IPS-18a (cell line): Measurements from ENCODE around the gene SPTB.

Experiments used
- H3K27ac ChIP-seq: one replicate; pipeline ENCODE4 v1.5.1; 2013; ENCODE audit warnings: low read length
- H3K27me3 ChIP-seq: one replicate; pipeline ENCODE4 v1.6.1; 2013; ENCODE audit warnings: mild to moderate bottlenecking, low read length; ENCODE audit not compliant: control insufficient read depth, insufficient read depth
- H3K36me3 ChIP-seq: one replicate; pipeline ENCODE4 v1.6.1; 2013; ENCODE audit warnings: low read depth, low read length; ENCODE audit not compliant: control insufficient read depth
- H3K4me1 ChIP-seq: one replicate; pipeline ENCODE4 v1.6.1; 2013; ENCODE audit warnings: low read depth, low read length; ENCODE audit not compliant: control insufficient read depth
- H3K4me3 ChIP-seq: one replicate; pipeline ENCODE4 v1.5.1; 2013; ENCODE audit warnings: low read length
- H3K9ac ChIP-seq: one replicate; pipeline ENCODE4 v1.6.1; 2013; ENCODE audit warnings: mild to moderate bottlenecking, low read length, moderate library complexity
- H3K9me3 ChIP-seq: one replicate; pipeline ENCODE4 v1.6.1; 2013; ENCODE audit warnings: low read depth, low read length; ENCODE audit not compliant: control insufficient read depth

SPTB gene

GRCh38 chr14:64736271-64737169, 143.2 kb downstream of the SPTB start:
- Histone ChIP-seq H3K27me3 (no peaks in the 10 kb centered on the region), H3K9me3 (no peaks in the 10 kb centered on the region), H3K4me3 (no peak overlapping the region), H3K36me3 (peaks cover 64% of the 10 kb centered on the region), H3K27ac (no peak overlapping the region), H3K9ac (no peak overlapping the region), H3K4me1 (peaks cover 9% of the 10 kb centered on the region)

GRCh38 chr14:64734990-64735389, 144.7 kb downstream of the SPTB start:
- no peaks in the 10 kb centered on the region for H3K27me3 ChIP-seq
- H3K27ac ChIP-seq = no peak overlapping the region
- H3K36me3 ChIP-seq = peaks cover 64% of the 10 kb centered on the region
- no peak overlapping the region for H3K4me3 ChIP-seq
- H3K4me1 ChIP-seq = peaks cover 9% of the 10 kb centered on the region
- H3K9ac ChIP-seq = no peak overlapping the region
- no peaks in the 10 kb centered on the region for H3K9me3 ChIP-seq

GRCh38 chr14:64733899-64734298, 145.8 kb downstream of the SPTB start:
- H3K27me3 ChIP-seq = no peaks in the 10 kb centered on the region
- H3K9me3 ChIP-seq = no peaks in the 10 kb centered on the region
- peaks cover 9% of the 10 kb centered on the region for H3K4me1 ChIP-seq
- H3K27ac ChIP-seq = no peak overlapping the region
- no peak overlapping the region for H3K9ac ChIP-seq
- no peak overlapping the region for H3K4me3 ChIP-seq
- H3K36me3 ChIP-seq = peaks cover 59% of the 10 kb centered on the region

GRCh38 chr14:64733321-64733720, 146.4 kb downstream of the SPTB start:
- Histone ChIP-seq H3K4me3 (no peak overlapping the region), H3K27ac (no peak overlapping the region), H3K9me3 (no peaks in the 10 kb centered on the region), H3K36me3 (peaks cover 59% of the 10 kb centered on the region), H3K9ac (no peak overlapping the region), H3K27me3 (no peaks in the 10 kb centered on the region), H3K4me1 (peaks cover 9% of the 10 kb centered on the region)

- no peak overlapping the region for H3K27ac ChIP-seq
- H3K9me3 ChIP-seq = no peaks in the 10 kb centered on the region
- no peak overlapping the region for H3K4me3 ChIP-seq
- peaks cover 9% of the 10 kb centered on the region for H3K4me1 ChIP-seq
- H3K9ac ChIP-seq = no peak overlapping the region
- peaks cover 64% of the 10 kb centered on the region for H3K36me3 ChIP-seq
- H3K27me3 ChIP-seq = no peaks in the 10 kb centered on the region
These were observed 147.1 kb downstream of the SPTB start for GRCh38 chr14:64732536-64733120.

- Histone ChIP-seq H3K4me1 (peaks cover 9% of the 10 kb centered on the region), H3K9me3 (no peaks in the 10 kb centered on the region), H3K27ac (no peak overlapping the region), H3K27me3 (no peaks in the 10 kb centered on the region), H3K9ac (no peak overlapping the region), H3K4me3 (no peak overlapping the region), H3K36me3 (peaks cover 58% of the 10 kb centered on the region)
These were observed 147.6 kb downstream of the SPTB start for GRCh38 chr14:64732066-64732465.

- peaks cover 10% of the 10 kb centered on the region for H3K4me1 ChIP-seq
- no peaks in the 10 kb centered on the region for H3K27me3 ChIP-seq
- H3K27ac ChIP-seq = no peak overlapping the region
- no peak overlapping the region for H3K9ac ChIP-seq
- no peaks in the 10 kb centered on the region for H3K9me3 ChIP-seq
- no peak overlapping the region for H3K4me3 ChIP-seq
- H3K36me3 ChIP-seq = peaks cover 57% of the 10 kb centered on the region
These were observed 148.5 kb downstream of the SPTB start for GRCh38 chr14:64731141-64731581.

GRCh38 chr14:64730681-64731080, 149.0 kb downstream of the SPTB start:
- Histone ChIP-seq H3K9ac (no peak overlapping the region), H3K4me3 (no peak overlapping the region), H3K4me1 (peaks cover 12% of the 10 kb centered on the region), H3K27ac (no peak overlapping the region), H3K27me3 (no peaks in the 10 kb centered on the region), H3K36me3 (peaks cover 57% of the 10 kb centered on the region), H3K9me3 (no peaks in the 10 kb centered on the region)

GRCh38 chr14:64730061-64730440, 149.7 kb downstream of the SPTB start:
- Histone ChIP-seq H3K27ac (no peak overlapping the region), H3K36me3 (peaks cover 57% of the 10 kb centered on the region)

GRCh38 chr14:64729386-64730060, 150.2 kb downstream of the SPTB start:
- peaks cover 57% of the 10 kb centered on the region for H3K36me3 ChIP-seq

More at GRCh38 chr14:64730061-64730440, 149.7 kb downstream of the SPTB start:
- Histone ChIP-seq H3K9me3 (no peaks in the 10 kb centered on the region), H3K4me3 (no peak overlapping the region), H3K9ac (no peak overlapping the region), H3K4me1 (peaks cover 18% of the 10 kb centered on the region), H3K27me3 (no peaks in the 10 kb centered on the region)

GRCh38 chr14:64728856-64729255, 150.9 kb downstream of the SPTB start:
- no peaks in the 10 kb centered on the region for H3K27me3 ChIP-seq
- H3K9ac ChIP-seq = no peak overlapping the region
- H3K27ac ChIP-seq = no peak overlapping the region
- H3K4me1 ChIP-seq = peaks cover 30% of the 10 kb centered on the region
- no peak overlapping the region for H3K4me3 ChIP-seq
- peaks cover 53% of the 10 kb centered on the region for H3K36me3 ChIP-seq
- H3K9me3 ChIP-seq = no peaks in the 10 kb centered on the region

More at GRCh38 chr14:64729386-64730060, 150.2 kb downstream of the SPTB start:
- no peaks in the 10 kb centered on the region for H3K27me3 ChIP-seq
- no peaks in the 10 kb centered on the region for H3K9me3 ChIP-seq
- no peak overlapping the region for H3K4me3 ChIP-seq
- peaks cover 24% of the 10 kb centered on the region for H3K4me1 ChIP-seq
- H3K27ac ChIP-seq = no peak overlapping the region
- no peak overlapping the region for H3K9ac ChIP-seq
